Activated T-helper 9 cell treated with anti-CD3 and anti-CD28 coated beads, Interleukin-2, amount 50 U/mL, for 16 hours (primary cell): ENCODE measurements around the gene PNKP.

Experiments
- DNase-seq: peaks from one replicate; pipeline ENCODE4 v3.0.0-alpha.2; 2020; ENCODE audit warnings: low read depth

Gene PNKP

GRCh38 chr19:49818649-49819370 is 48.6 kb downstream of the PNKP start:
- DNase-seq = no peak

DNA sequence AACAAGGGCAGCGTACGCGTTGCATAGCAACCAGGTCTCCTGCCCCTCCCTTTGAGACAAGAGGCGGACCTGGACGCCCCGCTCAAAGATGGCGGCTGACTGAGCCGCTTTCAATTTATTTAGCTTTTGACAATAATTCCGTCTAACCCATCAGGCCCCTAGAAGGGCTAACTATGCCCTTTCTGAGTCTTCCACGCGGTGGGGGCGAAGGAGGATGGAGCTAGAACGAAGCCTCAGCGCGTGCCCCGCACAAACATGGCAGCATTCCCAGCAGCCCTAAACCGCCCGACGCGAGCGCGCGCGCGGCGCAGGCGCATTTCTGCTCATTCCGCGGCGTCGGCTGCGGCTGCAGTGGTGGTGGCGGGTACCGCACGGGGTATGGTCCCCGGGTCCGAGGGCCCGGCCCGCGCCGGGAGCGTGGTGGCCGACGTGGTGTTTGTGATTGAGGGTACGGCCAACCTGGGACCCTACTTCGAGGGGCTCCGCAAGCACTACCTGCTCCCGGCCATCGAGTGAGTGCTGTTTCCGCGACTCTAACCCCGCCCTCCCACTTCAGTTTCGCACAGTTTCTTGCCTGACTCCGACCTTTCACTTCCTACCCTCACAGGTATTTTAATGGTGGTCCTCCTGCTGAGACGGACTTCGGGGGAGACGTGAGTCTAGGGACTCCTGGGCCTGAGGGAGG is 49.3 kb downstream of the PNKP start, which contains the start of gene MED25:
Gene MED25, plus strand, starts transcription at position 326 of the 685 bp plus-strand sequence. Its CDS starts 53 bp downstream, at position 379.
- peak; percentile 79 for DNase-seq

GRCh38 chr19:49816590-49816989 is 50.8 kb downstream of the PNKP start:
- DNase-seq = no peak

GRCh38 chr19:49814010-49814409 is 53.4 kb downstream of the PNKP start:
- no peak for DNase-seq

GRCh38 chr19:49812997-49813861 is 54.1 kb downstream of the PNKP start, which contains the start of gene FUZ:
TSS of gene FUZ (minus strand) at chr19:49813292. CDS start at chr19:49813106, 186 bp downstream.
- DNase-seq = peak; percentile 86

- DNase-seq = no peak
Measured at GRCh38 chr19:49812452-49812996, 54.9 kb downstream of the PNKP start.

DNA sequence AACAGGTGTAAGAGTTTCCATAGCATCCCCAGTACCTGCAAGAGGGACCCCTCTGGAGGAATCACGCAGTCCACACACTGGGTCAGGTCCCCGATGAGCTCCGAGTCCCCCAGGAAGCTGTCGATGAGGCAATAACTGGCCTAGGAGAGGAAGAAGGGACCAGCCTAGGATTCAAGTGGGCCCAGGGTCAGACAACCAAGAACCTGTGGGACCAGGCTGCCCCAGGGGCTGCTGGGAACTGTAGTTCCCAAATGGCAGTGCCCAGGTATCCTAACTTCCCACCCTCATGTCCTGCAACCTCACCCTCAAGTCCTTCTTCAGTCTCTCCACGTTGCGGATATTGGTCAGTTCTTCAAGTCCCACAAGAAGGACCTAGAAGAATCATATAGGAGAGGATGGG is 56.0 kb downstream of the PNKP start:
- no peak for DNase-seq
